T-cell (primary cell): Measurements from ENCODE around the gene RXRA. TPM values are rescaled to one million over a fixed set of nuclear protein-coding genes. Genes with fewer than 3 reads are reported as not detected.

ENCODE experiments used
- ATAC-seq, 4 experiments: fragments of 200-7000 bp in 3 of 4; fragments of 150-1000 bp in 1 of 4; cut with Tn5 transposase; replicated peaks in 1 of 4; 1 replicate in 3 of 4; 2 replicates in 1 of 4; pipeline ENCODE4 v1.10.0; 2021; ENCODE audit warnings: moderate library complexity in 3 of 4, mild to moderate bottlenecking in 2 of 4, moderate number of reproducible peaks in 1 of 4
- CTCF ChIA-PET, 2 donors: fragments of 300-600 bp; sonication (Branson Sonifier 250); formaldehyde crosslinking; loops; one replicate each; lab custom pipeline; 2022; ENCODE audit warnings: antibody characterized with exemption in 2 of 2; lab: Charles Lee
- POLR2A ChIA-PET, 2 donors: fragments of 300-600 bp; sonication (Branson Sonifier 250); formaldehyde crosslinking; loops; one replicate each; lab custom pipeline; 2022; ENCODE audit warnings: antibody characterized with exemption in 2 of 2; lab: Charles Lee
- DNase-seq, 35 experiments: peaks; one replicate each; pipeline versions ENCODE4 v3.0.0 to v3.0.0-alpha.2; 2013 to 2023
- H3K27ac ChIP-seq: one replicate; pipeline ENCODE4 v1.5.1; 2013; ENCODE audit warnings: low read length
- H3K27me3 ChIP-seq, 2 experiments: replicated peaks in 1 of 2; 1 replicate in 1 of 2; 2 replicates in 1 of 2; pipeline versions ENCODE4 v1.6.1 to v1.7.0; 2013; ENCODE audit warnings: low read length in 1 of 2, mixed read lengths in 1 of 2; ENCODE audit not compliant: control insufficient read depth in 2 of 2, insufficient read depth in 2 of 2; ENCODE audit errors: extremely low read depth in 1 of 2
- H3K36me3 ChIP-seq, 2 donors: 1 replicate in 1 of 2; 2 replicates in 1 of 2; pipeline versions ENCODE4 v1.6.1 to v1.7.0; 2013; ENCODE audit warnings: low read length in 1 of 2; ENCODE audit not compliant: control insufficient read depth in 2 of 2, insufficient read depth in 1 of 2; ENCODE audit errors: extremely low read depth in 1 of 2
- H3K4me1 ChIP-seq, 2 experiments: 1 replicate in 1 of 2; 2 replicates in 1 of 2; pipeline versions ENCODE4 v1.6.1 to v1.7.0; 2013; ENCODE audit warnings: low read length in 2 of 2, mixed read lengths in 1 of 2; ENCODE audit not compliant: insufficient read depth in 2 of 2, control insufficient read depth in 1 of 2; ENCODE audit errors: extremely low read depth in 1 of 2
- H3K4me3 ChIP-seq, 2 donors: 1 replicate in 1 of 2; 2 replicates in 1 of 2; pipeline versions ENCODE4 v1.5.1 to v1.7.0; 2013; ENCODE audit warnings: mild to moderate bottlenecking in 2 of 2, low read length in 1 of 2, moderate library complexity in 1 of 2; ENCODE audit not compliant: control insufficient read depth in 1 of 2; ENCODE audit errors: extremely low read depth in 1 of 2
- H3K9me3 ChIP-seq: 2 replicates; pipeline ENCODE4 v1.7.0; 2013
- H3K27ac Mint-ChIP-seq, 2 donors: one replicate each; pipeline ENCODE4 v1.8.0; 2020 to 2021; ENCODE audit warnings: mild to moderate bottlenecking in 2 of 2, mixed read lengths in 2 of 2
- H3K27me3 Mint-ChIP-seq, 2 donors: one replicate each; pipeline ENCODE4 v1.8.0; 2021 to 2022; ENCODE audit warnings: mixed read lengths in 2 of 2
- H3K36me3 Mint-ChIP-seq: one replicate; pipeline ENCODE4 v1.8.0; 2021; ENCODE audit warnings: mixed read lengths
- H3K4me1 Mint-ChIP-seq, 3 donors: one replicate each; pipeline ENCODE4 v1.8.0; 2020 to 2022; ENCODE audit warnings: mixed read lengths in 3 of 3, mild to moderate bottlenecking in 1 of 3
- H3K4me3 Mint-ChIP-seq, 3 donors: one replicate each; pipeline ENCODE4 v1.8.0; 2020 to 2022; ENCODE audit warnings: mild to moderate bottlenecking in 3 of 3, mixed read lengths in 3 of 3, moderate library complexity in 3 of 3
- H3K9me3 Mint-ChIP-seq, 3 donors: one replicate each; pipeline ENCODE4 v1.8.0; 2020 to 2022; ENCODE audit warnings: mixed read lengths in 3 of 3
- WGBS: methylation state at CpG from one replicate; pipeline ENCODE4 v1.1.5; 2013; ENCODE audit warnings: missing lambda C conversion rate; ENCODE audit not compliant: insufficient coverage; 5-methylcytosine and 5-hydroxymethylcytosine counted together
- total RNA-seq, 35 experiments: library from RNA in 6 of 35; stranded (reverse) in 6 of 35; fragments of 120-200 nt in 1 of 35; gene quantifications; one replicate each; pipeline versions ENCODE4 v1.2.1 to v1.2.4 and lab custom pipeline; 2013 to 2026

Gene RXRA
- total RNA-seq, 5 donors from 2014 or later (not counting 1 experiment from before 2014, with no cell fraction given): 5.6 to 17.7 (median 14.5) TPM

DNA sequence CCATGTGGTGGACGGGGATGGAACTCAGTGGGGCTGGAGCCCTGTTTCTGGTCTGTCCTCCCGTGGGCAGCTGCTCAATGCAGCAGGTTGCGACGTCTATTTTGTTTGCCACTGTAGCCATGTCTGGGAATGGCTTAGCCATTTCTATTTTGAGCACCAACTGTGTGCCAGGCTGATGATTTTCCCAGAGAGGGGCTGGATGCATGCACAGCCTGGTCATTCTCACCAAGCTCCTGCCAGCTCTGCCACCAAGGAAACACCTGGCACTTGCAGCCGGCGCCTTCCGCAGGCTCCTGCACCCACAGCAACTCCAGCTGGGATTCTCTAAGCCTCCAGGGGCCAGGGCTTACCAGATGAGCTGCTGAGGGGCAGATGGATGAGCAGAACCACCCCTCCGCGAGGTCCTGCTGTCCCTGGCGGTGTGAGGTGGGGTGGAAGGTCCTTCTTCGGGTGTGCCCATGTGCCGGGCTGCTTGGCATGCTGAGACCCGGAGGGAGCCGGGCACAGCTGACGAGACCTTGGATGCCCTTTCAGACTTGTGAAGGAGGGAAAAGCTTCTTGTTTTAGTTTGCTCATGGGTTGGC, 151.2 kb downstream of the RXRA start:
- POLR2A ChIA-PET: no interaction called here
- Histone ChIP-seq H3K4me1 (peaks cover 12 to 28% of the 10 kb centered on the region in 2 experiments), H3K27ac (no peak overlapping the region), H3K36me3 (no peaks in the 10 kb centered on the region), H3K27me3 (no peaks in the 10 kb centered on the region), H3K9me3 (no peaks in the 10 kb centered on the region), H3K4me3 (no peak overlapping the region)
- H3K27ac Mint-ChIP-seq: no peak overlapping the region
- peaks cover 3 to 6% (median 5%) of the 10 kb centered on the region in 3 donors for H3K4me1 Mint-ChIP-seq
- WGBS: 81% methylated on average over 5 of the region's 15 CpGs
- no peak overlapping the region for H3K4me3 Mint-ChIP-seq
- H3K36me3 Mint-ChIP-seq: no peaks in the 10 kb centered on the region
- ATAC-seq: no peak
- DNase-seq: no peak
- no peaks in the 10 kb centered on the region for H3K9me3 Mint-ChIP-seq
- no peaks in the 10 kb centered on the region for H3K27me3 Mint-ChIP-seq
- CTCF ChIA-PET: no interaction called here

DNA sequence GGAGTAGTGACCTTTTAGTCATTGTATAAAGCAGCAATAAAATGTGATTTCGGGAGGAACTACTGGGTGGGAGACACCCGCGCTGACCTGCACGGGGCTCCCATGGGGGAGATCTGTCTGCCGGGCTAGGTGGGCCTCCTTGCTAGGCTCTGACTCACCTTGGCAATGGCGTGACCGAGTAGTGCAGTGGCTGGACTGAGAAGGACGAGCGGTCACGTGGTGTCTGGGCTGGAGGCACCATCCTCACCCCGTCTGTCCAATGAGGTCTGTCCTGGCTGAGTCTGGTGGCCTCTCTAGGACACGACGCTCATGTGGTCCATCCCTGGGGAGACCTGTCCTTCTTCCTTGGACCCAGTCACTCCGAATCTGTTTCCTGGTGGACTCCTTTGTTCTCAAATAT, 151.7 kb downstream of the RXRA start:
- Mint-ChIP-seq H3K36me3 (no peaks in the 10 kb centered on the region), H3K9me3 (no peaks in the 10 kb centered on the region), H3K27ac (no peak overlapping the region), H3K4me3 (no peak overlapping the region), H3K4me1 (peaks cover 3 to 6% (median 5%) of the 10 kb centered on the region in 3 donors), H3K27me3 (no peaks in the 10 kb centered on the region)
- H3K4me3 ChIP-seq: no peak overlapping the region
- H3K4me1 ChIP-seq: peaks cover 12 to 28% of the 10 kb centered on the region in 2 experiments
- POLR2A ChIA-PET: no interaction called here
- H3K36me3 ChIP-seq: no peaks in the 10 kb centered on the region
- WGBS: 92% methylated on average over 11 of the region's 14 CpGs
- no peaks in the 10 kb centered on the region for H3K9me3 ChIP-seq
- peaks cover 0 to 4% of the 10 kb centered on the region in 2 experiments for H3K27me3 ChIP-seq
- DNase-seq (no peak), ATAC-seq (no peak)
- H3K27ac ChIP-seq: no peak overlapping the region
- CTCF ChIA-PET: no interaction called here

- no peak overlapping the region for H3K27ac Mint-ChIP-seq
- ATAC-seq: no peak
- 84% methylated on average over 6 of the region's 7 CpGs for WGBS
Measured at GRCh38 chr9:134481762-134482161, 155.5 kb downstream of the RXRA start.

DNA sequence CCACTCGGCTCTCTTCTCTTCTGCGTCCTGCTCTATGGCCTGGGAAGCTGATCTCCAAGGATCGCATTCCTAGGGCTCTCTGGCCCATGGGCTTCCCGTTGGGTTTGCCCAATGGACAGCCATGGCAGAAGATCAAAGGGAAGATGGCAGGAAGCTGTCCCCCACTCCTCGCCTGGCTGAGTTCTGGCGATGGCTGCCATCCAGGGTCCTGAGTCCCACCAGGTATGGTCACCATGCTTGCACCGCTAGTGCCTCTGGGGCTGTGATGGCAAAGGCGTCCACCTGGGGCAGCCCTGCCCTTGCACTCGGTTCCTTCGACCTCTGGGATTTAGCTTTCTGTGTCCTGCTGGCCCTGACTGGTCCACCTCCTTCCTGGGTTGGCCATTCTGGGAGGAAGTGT, 156.0 kb downstream of the RXRA start:
- H3K4me1 Mint-ChIP-seq: no peaks in the 10 kb centered on the region
- 82% methylated on average over 10 of the region's 10 CpGs for WGBS
- peaks cover 0 to 3% of the 10 kb centered on the region in 2 donors for H3K27me3 Mint-ChIP-seq
- no peak for DNase-seq
- Histone ChIP-seq H3K4me3 (no peak overlapping the region), H3K27me3 (peaks cover 0 to 15% of the 10 kb centered on the region in 2 experiments), H3K27ac (no peak overlapping the region), H3K9me3 (no peaks in the 10 kb centered on the region), H3K36me3 (no peaks in the 10 kb centered on the region), H3K4me1 (peaks cover 0 to under 1% of the 10 kb centered on the region in 2 experiments)
- H3K4me3 Mint-ChIP-seq: no peak overlapping the region
- no peaks in the 10 kb centered on the region for H3K36me3 Mint-ChIP-seq
- ATAC-seq: no peak
- no peak overlapping the region for H3K27ac Mint-ChIP-seq
- ChIA-PET POLR2A (no interaction called here), CTCF (no interaction called here)
- no peaks in the 10 kb centered on the region for H3K9me3 Mint-ChIP-seq

More at GRCh38 chr9:134481762-134482161, 155.5 kb downstream of the RXRA start:
- POLR2A ChIA-PET: no interaction called here
- DNase-seq: no peak
- Mint-ChIP-seq H3K27me3 (peaks cover 0 to 3% of the 10 kb centered on the region in 2 donors), H3K9me3 (no peaks in the 10 kb centered on the region), H3K4me1 (no peaks in the 10 kb centered on the region), H3K4me3 (no peak overlapping the region), H3K36me3 (no peaks in the 10 kb centered on the region)
- H3K4me3 ChIP-seq: no peak overlapping the region
- no peaks in the 10 kb centered on the region for H3K9me3 ChIP-seq
- H3K27me3 ChIP-seq: peaks cover 0 to 15% of the 10 kb centered on the region in 2 experiments
- H3K4me1 ChIP-seq: peaks cover 1 to 5% of the 10 kb centered on the region in 2 experiments
- no peaks in the 10 kb centered on the region for H3K36me3 ChIP-seq
- CTCF ChIA-PET: no interaction called here
- no peak overlapping the region for H3K27ac ChIP-seq

DNA sequence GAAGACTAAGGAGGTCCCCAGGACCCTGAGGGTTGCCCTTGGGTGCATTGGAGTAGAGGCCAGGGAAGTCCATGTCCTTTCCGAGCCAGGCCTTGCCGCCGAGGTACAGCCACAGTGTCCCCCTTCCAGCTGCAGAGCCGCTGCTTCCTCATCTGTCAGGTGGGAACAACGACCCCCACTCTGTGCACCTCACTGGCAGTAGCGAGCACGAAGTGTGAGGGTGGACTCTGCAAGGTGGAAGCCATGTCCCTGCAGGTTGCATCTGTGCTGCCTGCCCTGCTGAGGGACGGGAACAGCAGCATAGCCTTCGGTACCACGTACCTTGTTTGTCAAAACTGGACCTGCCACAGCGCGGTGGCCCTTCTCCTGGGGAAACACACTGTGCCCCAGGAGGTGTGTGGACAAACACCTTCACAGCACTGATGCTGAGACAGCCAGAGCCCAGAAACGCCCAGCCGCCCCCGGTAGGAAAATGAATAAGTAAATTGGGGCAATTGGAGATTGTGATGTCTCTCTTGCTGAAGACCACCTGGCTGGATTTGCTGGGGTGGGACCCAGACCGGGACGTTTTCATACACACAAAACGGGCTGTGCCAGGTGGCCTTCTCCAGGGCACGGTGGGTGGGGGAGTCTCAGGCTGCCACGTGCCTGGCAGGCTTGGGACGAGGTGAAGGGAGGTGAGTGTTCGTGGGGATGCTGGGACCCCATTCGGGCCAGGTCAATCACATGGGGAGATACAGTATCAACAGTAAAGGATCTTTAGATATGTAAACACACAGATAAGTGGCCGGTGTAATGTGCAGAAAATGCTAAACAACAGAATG, 157.3 kb downstream of the RXRA start:
- Mint-ChIP-seq H3K4me3 (no peak overlapping the region), H3K36me3 (no peaks in the 10 kb centered on the region), H3K27me3 (peaks cover 0 to 3% of the 10 kb centered on the region in 2 donors), H3K4me1 (no peaks in the 10 kb centered on the region), H3K27ac (no peak overlapping the region), H3K9me3 (no peaks in the 10 kb centered on the region)
- Histone ChIP-seq H3K4me3 (no peak overlapping the region), H3K9me3 (no peaks in the 10 kb centered on the region), H3K27me3 (peaks cover 0 to 20% of the 10 kb centered on the region in 2 experiments), H3K4me1 (no peaks in the 10 kb centered on the region), H3K27ac (no peak overlapping the region), H3K36me3 (no peaks in the 10 kb centered on the region)
- POLR2A ChIA-PET: no interaction called here
- DNase-seq (no peak), ATAC-seq (no peak)
- 80% methylated on average over 14 of the region's 24 CpGs for WGBS
- CTCF ChIA-PET: interaction anchor here in 1 of 2 donors (0.7 kb wide), 1 partner anchor 155 kb away, joined by 3 read pairs; no protein-coding TSS in a partner anchor

- H3K4me1 Mint-ChIP-seq: no peaks in the 10 kb centered on the region
- WGBS: 100% methylated on average over 2 of the region's 3 CpGs
- ChIA-PET POLR2A (no interaction called here), CTCF (interaction anchor here in 1 of 2 donors (0.7 kb wide), 1 partner anchor 156 kb away, joined by 3 read pairs; no protein-coding TSS in a partner anchor)
- no peak overlapping the region for H3K4me3 Mint-ChIP-seq
- peaks cover 0 to 6% of the 10 kb centered on the region in 2 donors for H3K27me3 Mint-ChIP-seq
- H3K36me3 Mint-ChIP-seq: no peaks in the 10 kb centered on the region
- DNase-seq (no peak), ATAC-seq (no peak)
- Histone ChIP-seq H3K27ac (no peak overlapping the region), H3K4me1 (no peaks in the 10 kb centered on the region), H3K9me3 (no peaks in the 10 kb centered on the region), H3K4me3 (no peak overlapping the region), H3K27me3 (peaks cover 0 to 25% of the 10 kb centered on the region in 2 experiments), H3K36me3 (no peaks in the 10 kb centered on the region)
- no peak overlapping the region for H3K27ac Mint-ChIP-seq
- H3K9me3 Mint-ChIP-seq: no peaks in the 10 kb centered on the region
Measured at GRCh38 chr9:134484479-134484878, 158.2 kb downstream of the RXRA start.
